BE2C (cell line): ENCODE measurements around the gene ARHGAP6.

Experiments
- DNase-seq: peaks from one replicate; pipeline ENCODE4 v3.0.0-alpha.2; 2020
- H3K27me3 ChIP-seq: fragments of 250-450 bp; sonication (Bioruptor Pico); 2 replicates; pipeline ENCODE4 v1.5.1; 2020; ENCODE audit warnings: mild to moderate bottlenecking
- H3K36me3 ChIP-seq: fragments of 250-450 bp; sonication (Bioruptor Pico); 2 replicates; pipeline ENCODE4 v1.5.1; 2020; ENCODE audit warnings: mild to moderate bottlenecking
- H3K4me1 ChIP-seq: fragments of 250-450 bp; sonication (Bioruptor Pico); 2 replicates; pipeline ENCODE4 v1.5.1; 2020
- H3K4me3 ChIP-seq: 2 replicates; pipeline ENCODE4 v1.5.1; 2011; ENCODE audit warnings: low read depth, low read length
- H3K9me3 ChIP-seq: fragments of 250-450 bp; sonication (Bioruptor Pico); 2 replicates; pipeline ENCODE4 v1.5.1; 2020
- TF ChIP-seq, protein P1 (sequence below): IDR thresholded peaks from 2 replicates; pipeline ENCODE4 v1.5.1; 2012; ENCODE audit warnings: mild to moderate bottlenecking, low read depth, low read length

ARHGAP6 gene

DNA sequence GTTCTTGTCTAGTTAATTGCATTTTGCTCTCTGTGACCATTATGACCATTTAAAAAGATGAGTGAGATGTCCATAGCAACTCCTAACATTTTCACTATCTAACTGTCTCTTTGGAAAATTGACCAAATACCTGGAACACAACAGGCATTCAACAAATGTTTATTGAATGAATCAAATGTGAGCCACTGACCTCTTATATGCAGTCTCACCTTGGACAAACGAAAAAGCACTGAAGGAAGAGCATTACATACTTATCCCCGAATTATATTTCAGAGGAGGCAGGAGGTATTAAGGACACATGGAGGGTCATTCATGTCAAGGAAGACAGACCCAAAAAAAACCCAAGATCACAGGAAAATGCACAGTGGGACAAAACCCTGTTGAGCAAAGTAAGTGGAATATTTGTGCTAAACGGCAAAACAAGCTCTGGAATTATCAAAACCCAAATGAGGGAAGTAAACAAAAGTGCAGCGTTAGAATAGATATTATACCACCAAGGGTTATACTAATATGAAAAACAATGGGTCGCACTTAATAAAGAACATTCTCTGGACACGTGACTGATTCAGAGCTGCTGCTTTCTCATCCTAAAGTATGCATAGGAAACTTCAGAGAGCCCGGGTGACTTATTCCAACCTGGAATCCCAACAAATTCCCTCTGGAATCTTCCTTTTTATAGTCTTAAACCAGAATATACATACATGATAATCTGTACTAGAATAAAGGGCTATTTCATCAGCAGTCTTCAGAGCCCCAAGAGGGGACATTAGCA lies 240.6 kb downstream of the ARHGAP6 start:
- Histone ChIP-seq H3K4me3 (no peak overlapping the region), H3K9me3 (no peaks in the 10 kb centered on the region), H3K4me1 (no peaks in the 10 kb centered on the region), H3K36me3 (no peaks in the 10 kb centered on the region), H3K27me3 (no peaks in the 10 kb centered on the region)
- TF ChIP-seq, protein P1, sequence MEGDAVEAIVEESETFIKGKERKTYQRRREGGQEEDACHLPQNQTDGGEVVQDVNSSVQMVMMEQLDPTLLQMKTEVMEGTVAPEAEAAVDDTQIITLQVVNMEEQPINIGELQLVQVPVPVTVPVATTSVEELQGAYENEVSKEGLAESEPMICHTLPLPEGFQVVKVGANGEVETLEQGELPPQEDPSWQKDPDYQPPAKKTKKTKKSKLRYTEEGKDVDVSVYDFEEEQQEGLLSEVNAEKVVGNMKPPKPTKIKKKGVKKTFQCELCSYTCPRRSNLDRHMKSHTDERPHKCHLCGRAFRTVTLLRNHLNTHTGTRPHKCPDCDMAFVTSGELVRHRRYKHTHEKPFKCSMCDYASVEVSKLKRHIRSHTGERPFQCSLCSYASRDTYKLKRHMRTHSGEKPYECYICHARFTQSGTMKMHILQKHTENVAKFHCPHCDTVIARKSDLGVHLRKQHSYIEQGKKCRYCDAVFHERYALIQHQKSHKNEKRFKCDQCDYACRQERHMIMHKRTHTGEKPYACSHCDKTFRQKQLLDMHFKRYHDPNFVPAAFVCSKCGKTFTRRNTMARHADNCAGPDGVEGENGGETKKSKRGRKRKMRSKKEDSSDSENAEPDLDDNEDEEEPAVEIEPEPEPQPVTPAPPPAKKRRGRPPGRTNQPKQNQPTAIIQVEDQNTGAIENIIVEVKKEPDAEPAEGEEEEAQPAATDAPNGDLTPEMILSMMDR = no peak
- DNase-seq = no peak

DNA sequence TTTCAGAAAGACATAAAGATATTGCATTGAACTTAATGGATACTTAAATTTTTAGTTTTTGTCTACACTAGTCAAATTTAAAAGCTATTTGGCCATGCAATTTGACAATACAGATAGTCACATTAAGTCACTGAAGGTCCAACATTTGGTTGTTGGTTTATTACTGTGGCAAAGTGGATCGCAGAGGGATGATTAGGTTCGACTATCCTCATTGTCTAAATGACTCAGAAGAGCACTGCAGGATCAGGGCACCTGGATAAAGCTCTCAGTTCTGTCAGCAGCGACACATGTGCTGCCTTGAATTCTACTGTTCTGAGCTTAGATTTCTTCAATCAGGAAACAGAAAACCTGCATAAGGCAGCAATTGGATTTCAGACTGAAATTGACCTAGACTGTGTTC lies 241.8 kb downstream of the ARHGAP6 start:
- H3K4me1 ChIP-seq = no peaks in the 10 kb centered on the region
- DNase-seq = no peak
- no peak overlapping the region for H3K4me3 ChIP-seq
- TF ChIP-seq, protein P1 = no peak
- H3K36me3 ChIP-seq = no peaks in the 10 kb centered on the region
- no peaks in the 10 kb centered on the region for H3K27me3 ChIP-seq
- H3K9me3 ChIP-seq = no peaks in the 10 kb centered on the region

DNA sequence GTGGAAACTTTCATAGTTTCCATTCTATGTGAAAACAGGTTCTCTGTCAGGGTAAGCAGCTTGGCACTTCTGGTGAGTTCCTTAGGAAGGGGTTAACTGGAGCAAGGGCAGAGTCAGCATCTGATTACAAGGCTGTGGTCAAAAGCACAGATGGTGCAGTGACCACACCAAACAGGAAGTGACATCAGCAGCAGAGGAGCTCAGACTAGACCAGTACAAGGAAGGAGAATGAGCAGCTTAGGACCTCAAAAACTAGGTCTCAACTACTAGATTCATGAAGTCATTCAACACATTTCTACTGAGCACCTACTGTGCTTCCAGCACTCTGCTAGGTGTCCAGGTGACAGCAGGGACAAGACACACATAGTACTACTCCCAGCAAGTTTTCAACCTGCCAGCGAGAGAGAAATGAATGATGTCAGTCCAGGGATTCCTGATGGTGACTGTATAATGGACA lies 242.3 kb downstream of the ARHGAP6 start:
- no peaks in the 10 kb centered on the region for H3K4me1 ChIP-seq
- DNase-seq = no peak
- TF ChIP-seq, protein P1 = no peak
- no peaks in the 10 kb centered on the region for H3K27me3 ChIP-seq
- no peak overlapping the region for H3K4me3 ChIP-seq
- H3K9me3 ChIP-seq = no peaks in the 10 kb centered on the region
- no peaks in the 10 kb centered on the region for H3K36me3 ChIP-seq

DNA sequence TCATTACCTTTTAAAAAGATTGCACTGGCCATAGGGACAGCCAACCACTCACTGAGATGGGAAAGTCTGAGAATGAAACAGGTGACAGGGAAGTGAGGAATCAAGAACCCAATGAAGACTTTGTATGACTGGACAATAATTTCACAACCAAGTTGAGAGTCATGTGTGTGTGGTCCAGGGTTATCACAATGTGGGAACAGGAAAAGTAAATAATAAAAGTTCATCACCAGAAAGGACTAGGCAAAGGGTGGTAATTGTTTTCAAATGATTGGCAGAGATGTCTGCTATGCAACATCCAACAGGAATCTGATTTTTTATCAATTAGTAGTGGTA lies 243.2 kb downstream of the ARHGAP6 start:
- TF ChIP-seq, protein P1 = no peak
- no peak for DNase-seq
- Histone ChIP-seq H3K27me3 (no peaks in the 10 kb centered on the region), H3K4me1 (no peaks in the 10 kb centered on the region), H3K36me3 (no peaks in the 10 kb centered on the region), H3K4me3 (no peak overlapping the region), H3K9me3 (no peaks in the 10 kb centered on the region)

GRCh38 chrX:11421805-11422524 lies 243.8 kb downstream of the ARHGAP6 start:
- TF ChIP-seq, protein P1 = no peak
- no peak for DNase-seq
- Histone ChIP-seq H3K36me3 (no peaks in the 10 kb centered on the region), H3K27me3 (no peaks in the 10 kb centered on the region), H3K4me3 (no peak overlapping the region), H3K9me3 (no peaks in the 10 kb centered on the region), H3K4me1 (no peaks in the 10 kb centered on the region)

DNA sequence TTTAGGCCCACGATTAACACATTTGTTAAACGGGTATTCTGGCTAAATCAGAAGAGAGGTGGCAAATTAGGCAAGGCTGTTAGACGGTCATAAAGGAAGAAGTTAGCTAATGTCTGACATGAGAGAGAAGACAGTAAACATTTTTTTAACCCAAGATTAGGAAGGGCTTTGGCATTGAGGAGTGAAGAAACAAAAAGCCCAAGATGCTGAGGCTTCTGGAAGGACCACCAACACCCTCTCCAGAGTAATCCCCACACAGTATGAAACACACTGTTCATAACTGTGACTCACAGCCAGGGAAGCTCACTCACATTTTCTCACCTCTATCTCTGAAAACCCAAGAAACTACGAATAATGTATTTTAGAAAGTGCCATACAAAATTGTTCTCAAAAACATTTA lies 244.9 kb downstream of the ARHGAP6 start:
- TF ChIP-seq, protein P1 = no peak
- H3K9me3 ChIP-seq = no peaks in the 10 kb centered on the region
- H3K4me1 ChIP-seq = no peaks in the 10 kb centered on the region
- no peaks in the 10 kb centered on the region for H3K36me3 ChIP-seq
- H3K4me3 ChIP-seq = no peak overlapping the region
- no peaks in the 10 kb centered on the region for H3K27me3 ChIP-seq
- no peak for DNase-seq
